GM19397 (cell line): ENCODE measurements around the gene CDHR3.
"Not testable (repeated sequence)": the region's sequence is repeated elsewhere in the genome, so short reads cannot be mapped to it uniquely, and the experiment has no call there.

Source experiments
- ATAC-seq: cut with Tn5 transposase; IDR thresholded peaks from one replicate; pipeline ENCODE4 v1.9.1; 2021; ENCODE audit warnings: mild to moderate bottlenecking, moderate library complexity; ENCODE audit not compliant: unreplicated experiment

Gene CDHR3

GRCh38 chr7:105963038-105963667 is at the start of gene CDHR3:
CDHR3 (plus strand) TSS chr7:105963264; CDS start chr7:105963319, 55 bp downstream.
- ATAC-seq = no peak

- no peak for ATAC-seq
These were observed 49.1 kb upstream of the CDHR3 start for GRCh38 chr7:105913947-105914346.

- ATAC-seq = no peak
These were observed 46.5 kb upstream of the CDHR3 start for GRCh38 chr7:105916603-105917002.

GRCh38 chr7:105917659-105918058 is 45.4 kb upstream of the CDHR3 start:
- no peak for ATAC-seq

GRCh38 chr7:105920766-105921165 is 42.3 kb upstream of the CDHR3 start:
- ATAC-seq = no peak

GRCh38 chr7:105924945-105925344 is 38.1 kb upstream of the CDHR3 start:
- ATAC-seq = no peak

- no peak for ATAC-seq
These were observed 36.9 kb upstream of the CDHR3 start for GRCh38 chr7:105926131-105926530.

GRCh38 chr7:105931179-105931578 is 31.9 kb upstream of the CDHR3 start:
- no peak for ATAC-seq

GRCh38 chr7:105932835-105933477 is 30.1 kb upstream of the CDHR3 start:
- no peak for ATAC-seq

- ATAC-seq = no peak
These were observed 28.4 kb upstream of the CDHR3 start for GRCh38 chr7:105934572-105935185.

- ATAC-seq = no peak
These were observed 27.8 kb upstream of the CDHR3 start for GRCh38 chr7:105935250-105935649.

GRCh38 chr7:105937411-105937810 is 25.7 kb upstream of the CDHR3 start:
- ATAC-seq = no peak

- no peak for ATAC-seq
These were observed 23.0 kb upstream of the CDHR3 start for GRCh38 chr7:105940109-105940508.

- no peak for ATAC-seq
These were observed 21.5 kb upstream of the CDHR3 start for GRCh38 chr7:105941596-105941995.

- no peak for ATAC-seq
These were observed 19.6 kb upstream of the CDHR3 start for GRCh38 chr7:105943486-105943885.

GRCh38 chr7:105945848-105946247 is 17.2 kb upstream of the CDHR3 start:
- no peak for ATAC-seq

GRCh38 chr7:105951597-105951996 is 11.5 kb upstream of the CDHR3 start:
- ATAC-seq = no peak

- no peak for ATAC-seq
These were observed 10.0 kb upstream of the CDHR3 start for GRCh38 chr7:105952917-105953595.

GRCh38 chr7:105954711-105955110 is 8.4 kb upstream of the CDHR3 start:
- ATAC-seq = no peak

GRCh38 chr7:105955651-105956466 is 7.2 kb upstream of the CDHR3 start:
- not testable (repeated sequence) for ATAC-seq

GRCh38 chr7:105958012-105958411 is 5.1 kb upstream of the CDHR3 start:
- ATAC-seq = no peak
